Activated T-cell treated with anti-CD3 and anti-CD28 coated beads for 24 hours (primary cell): Measurements from ENCODE around the gene DOK4.
A peak's percentile ranks its signal among the peaks of the same experiment; 100 is the strongest.

ENCODE experiments used
- DNase-seq: peaks from one replicate; pipeline ENCODE4 v3.0.0-alpha.2; 2020; ENCODE audit warnings: low read depth

The DOK4 gene

DNA sequence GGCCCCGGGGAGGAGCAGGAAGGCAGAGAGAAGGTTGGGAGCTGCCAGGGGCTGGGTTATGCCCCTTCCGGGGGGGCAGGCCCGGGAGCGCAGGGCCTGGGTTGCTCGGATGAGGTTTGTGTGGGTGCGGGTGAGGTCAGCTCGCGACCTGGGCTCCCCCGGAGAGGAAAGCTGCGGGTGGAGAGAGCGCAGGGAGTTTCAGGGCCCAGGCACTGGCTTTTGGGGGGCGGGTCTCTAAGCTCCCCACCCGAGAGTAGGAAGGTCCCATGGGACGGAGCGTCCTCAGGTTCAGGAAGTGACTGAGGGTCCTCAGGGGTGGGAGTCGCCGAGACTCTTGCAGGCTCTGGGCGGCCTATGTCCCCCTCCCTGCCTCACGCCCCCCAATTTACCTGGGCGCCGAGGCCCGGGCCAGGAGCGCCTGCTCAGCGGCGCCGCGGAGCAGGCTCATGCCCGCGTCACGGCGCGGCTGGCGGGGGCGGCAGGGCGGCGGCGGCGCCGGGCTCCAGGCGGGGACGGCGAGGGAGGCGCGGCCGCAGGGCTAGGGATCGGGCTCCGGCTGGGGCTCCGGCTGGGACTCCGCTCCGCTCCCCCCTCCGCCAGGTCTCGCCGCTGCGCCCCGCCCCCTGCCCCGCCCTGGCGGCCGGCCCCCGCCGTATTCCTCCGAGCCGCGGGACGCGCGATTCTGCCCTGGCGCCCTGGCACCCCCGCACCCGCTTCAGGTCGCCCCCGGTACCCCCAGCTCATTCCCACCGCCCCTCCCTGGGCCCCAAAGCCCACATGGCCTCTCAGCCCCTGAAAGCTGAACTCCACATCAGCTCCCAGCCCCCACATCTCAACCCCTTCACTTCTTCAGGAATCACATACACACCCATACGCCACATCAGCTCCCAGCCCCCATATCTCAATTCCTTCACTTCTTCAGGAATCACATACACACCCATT lies at the start of gene DOK4:
Gene DOK4, minus strand, starts transcription at position 578 of the 942 bp plus-strand sequence. CDS start 6,986 bp downstream, outside the sequence.
- DNase-seq: peak; percentile 76

GRCh38 chr16:57535680-57536305 lies 49.5 kb upstream of the DOK4 start:
- DNase-seq: peak; percentile 92

GRCh38 chr16:57534881-57535658 lies 48.8 kb upstream of the DOK4 start:
- no peak for DNase-seq

DNA sequence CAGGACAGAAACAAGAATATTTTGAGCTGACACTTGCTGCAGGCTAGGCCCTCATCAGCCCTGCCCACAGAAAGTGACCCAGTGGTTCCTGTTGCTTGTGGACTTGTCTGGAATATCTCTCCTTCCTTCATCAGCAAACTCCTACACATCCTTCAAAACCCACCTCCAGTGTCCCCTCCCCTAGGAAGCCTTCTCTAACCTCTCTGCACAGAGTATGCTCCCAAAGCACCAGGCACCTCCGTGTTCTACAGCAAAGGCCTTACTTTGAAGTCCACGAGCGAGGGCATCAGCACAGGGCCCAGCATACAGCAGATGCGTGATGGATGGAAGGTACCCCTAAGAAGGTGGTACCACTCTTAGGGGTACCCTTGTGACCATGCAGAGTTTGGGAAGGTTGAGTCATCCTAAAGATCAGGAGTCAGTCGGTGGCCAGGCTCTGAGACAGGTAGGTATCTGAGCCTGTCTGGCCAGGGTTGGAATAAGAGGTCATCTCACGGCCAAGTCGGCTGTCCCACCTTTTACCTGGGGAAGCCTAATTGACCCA lies 48.1 kb upstream of the DOK4 start:
- DNase-seq: no peak

DNA sequence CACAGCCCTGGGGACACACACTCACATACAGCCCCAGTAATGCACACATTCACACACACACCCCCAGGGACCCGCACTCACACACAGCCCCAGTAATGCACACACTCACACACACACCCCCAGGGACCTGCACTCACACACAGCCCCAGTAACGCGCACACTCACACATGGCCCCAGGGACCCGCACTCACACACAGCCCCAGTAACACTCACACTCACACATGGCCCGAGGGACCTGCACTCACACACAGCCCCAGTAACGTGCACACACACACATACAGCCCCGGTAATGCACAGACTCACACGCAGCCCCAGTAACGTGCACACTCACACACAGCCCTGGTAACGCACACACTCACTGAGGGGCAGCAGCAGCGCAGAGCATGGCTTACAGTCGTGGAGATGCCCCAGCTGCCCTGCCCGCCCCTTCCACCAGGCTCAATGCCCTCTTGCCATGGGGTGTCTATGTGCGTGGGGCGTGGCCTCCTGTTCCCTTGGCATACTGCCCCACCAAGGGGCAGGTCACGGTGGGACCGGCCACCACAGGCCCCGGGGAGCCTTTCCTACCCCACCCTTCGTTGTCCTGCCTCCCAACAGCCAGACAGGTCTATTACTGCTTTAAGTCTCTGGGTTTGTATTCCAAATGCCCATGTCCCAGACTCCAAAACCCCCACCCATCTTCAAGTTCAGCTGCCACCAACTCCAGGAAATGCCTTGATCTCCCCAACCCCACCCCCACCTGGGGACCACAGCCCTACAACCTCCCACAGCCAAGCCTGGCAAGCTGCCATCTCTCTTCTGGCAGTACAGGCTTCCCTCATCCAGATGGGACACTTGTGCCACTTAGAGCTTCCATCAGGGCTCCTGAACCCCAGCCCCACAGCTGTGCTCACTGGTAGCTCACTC lies 47.4 kb upstream of the DOK4 start:
- no peak for DNase-seq

- DNase-seq: no peak
Observed at GRCh38 chr16:57532266-57532625, 46.0 kb upstream of the DOK4 start.

GRCh38 chr16:57531635-57532265 lies 45.5 kb upstream of the DOK4 start:
- no peak for DNase-seq

DNA sequence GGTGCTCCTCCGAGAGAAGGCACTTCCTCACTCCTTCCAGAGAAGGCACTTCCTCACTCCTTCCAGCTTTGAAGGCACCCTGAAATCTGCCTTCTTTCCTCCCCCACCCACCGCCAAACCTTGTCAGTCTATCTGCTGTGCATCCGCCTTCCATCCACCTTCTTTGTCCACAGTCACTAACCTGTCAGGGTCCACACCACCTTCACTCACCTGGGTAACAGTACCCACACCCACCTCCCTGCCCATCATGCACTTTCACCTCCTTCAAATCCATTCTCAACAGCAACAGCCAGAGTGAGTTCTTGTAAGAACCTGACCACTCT lies 44.9 kb upstream of the DOK4 start:
- DNase-seq: no peak

DNA sequence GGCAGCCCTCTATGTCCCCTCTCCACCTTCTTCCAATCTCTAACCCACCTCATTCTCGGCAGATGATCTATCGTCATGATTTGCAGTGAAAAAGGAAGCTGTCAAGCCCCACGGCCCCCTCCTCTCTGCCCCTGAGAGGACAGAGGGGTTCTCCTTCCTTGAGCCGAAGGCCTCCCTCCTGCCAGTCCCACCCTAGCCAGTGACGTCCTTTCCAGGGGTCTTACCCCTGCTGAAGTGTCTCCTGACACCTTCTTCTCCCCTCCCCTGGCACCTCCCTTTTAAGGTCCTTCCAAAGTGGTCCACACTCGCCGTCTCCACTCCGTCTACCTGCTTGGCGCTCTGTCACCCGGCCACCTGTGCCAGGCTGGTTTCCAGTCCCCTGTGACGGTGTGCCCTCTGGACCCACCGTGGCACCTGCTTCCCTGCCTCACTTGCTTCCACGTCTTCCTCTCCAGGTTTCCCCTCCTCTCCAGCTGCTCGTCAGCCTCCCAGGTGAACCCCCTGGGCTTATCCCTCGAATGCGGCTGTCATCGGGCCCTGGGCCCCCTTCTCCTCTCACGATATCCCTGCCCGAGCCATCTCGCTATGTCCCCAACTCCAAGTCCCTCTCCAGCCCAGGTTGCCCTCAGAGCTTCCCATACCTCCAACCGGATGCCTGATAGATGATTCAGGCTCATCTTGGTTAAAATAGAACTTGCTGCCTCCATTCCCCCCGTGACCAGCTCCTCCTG lies 44.4 kb upstream of the DOK4 start:
- no peak for DNase-seq

- DNase-seq: peak; percentile 54
Observed at GRCh38 chr16:57530104-57530521, 43.8 kb upstream of the DOK4 start.

DNA sequence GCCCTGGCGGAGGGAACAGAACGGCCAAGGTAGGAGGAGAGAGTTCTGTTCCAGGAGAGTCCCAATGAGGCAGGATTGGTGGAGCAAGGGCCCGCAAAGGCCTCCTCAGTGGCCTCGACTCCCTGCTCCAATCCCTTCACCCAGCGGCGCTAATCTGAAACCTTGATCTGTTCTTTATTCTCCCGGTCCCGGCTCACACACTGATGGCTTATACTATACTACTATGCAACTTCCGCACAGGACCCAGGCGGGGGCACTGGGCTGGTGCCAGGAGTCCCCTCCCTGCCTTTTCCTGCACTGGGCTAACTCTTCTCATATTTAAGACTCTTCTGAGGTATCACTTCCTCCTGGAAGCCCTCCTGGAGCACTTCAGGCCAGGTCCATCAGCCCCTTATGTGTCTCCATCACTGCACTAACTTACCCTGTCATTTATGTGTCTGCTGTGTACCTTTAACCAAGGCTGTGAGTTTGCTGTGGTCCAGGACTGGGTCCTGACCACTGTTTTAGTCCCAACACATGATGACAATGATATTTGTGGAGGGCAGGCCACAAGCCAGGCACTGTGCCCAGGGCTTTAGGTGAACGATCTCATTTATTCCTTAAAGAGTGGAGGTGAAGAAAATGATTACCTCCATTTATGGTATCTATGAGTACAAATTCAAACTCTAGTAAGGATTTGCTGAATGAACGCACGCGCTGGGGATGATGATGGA lies 43.3 kb upstream of the DOK4 start:
- DNase-seq: no peak

GRCh38 chr16:57528499-57529390 lies 42.5 kb upstream of the DOK4 start:
- DNase-seq: no peak

- no peak for DNase-seq
Observed at GRCh38 chr16:57527610-57528360, 41.5 kb upstream of the DOK4 start.

- DNase-seq: no peak
Observed at GRCh38 chr16:57527027-57527426, 40.7 kb upstream of the DOK4 start.

- no peak for DNase-seq
Observed at GRCh38 chr16:57526498-57526897, 40.2 kb upstream of the DOK4 start.

DNA sequence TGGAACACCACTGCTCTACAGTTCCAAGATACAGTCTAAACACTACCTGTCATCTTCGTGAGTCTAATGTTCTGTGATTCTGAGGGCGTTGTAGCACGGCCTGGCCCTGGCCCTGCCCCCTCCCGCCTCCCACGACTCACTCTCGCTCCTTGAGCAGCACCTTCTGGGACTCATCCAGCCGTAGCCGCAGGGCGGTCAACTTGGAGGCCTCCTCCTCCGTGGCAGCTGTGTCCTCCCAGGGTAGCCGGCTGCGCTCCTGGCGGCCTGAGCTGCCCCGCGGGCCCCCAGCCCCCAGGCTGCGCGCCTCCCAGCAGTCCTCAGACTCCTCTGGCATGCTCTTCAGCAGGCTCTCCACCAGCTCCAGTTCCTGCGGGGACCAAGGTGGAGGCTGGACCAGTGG lies 39.5 kb upstream of the DOK4 start:
- no peak for DNase-seq

DNA sequence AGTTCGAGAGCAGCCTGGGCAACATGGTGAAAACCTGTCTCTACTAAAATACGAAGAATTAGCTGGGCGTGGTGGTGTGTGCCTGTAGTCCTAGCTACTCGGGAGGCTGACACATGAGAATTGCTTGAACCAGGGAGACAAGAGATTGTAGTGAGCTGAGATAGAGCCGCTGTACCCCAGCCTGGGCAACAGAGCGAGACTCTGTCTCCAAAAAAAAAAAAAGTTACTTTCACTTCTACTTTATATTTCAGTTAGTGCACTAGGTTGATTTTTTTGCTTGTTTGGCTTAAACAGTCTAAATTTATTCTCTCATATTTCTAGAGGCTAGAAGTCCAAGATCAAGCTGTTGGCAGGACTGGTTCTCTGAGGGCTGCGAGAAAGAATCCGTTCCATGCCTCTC lies 36.7 kb upstream of the DOK4 start:
- DNase-seq: no peak
